ENCODE data around the gene PDLIM5. TPM values are rescaled to one million over a fixed set of nuclear protein-coding genes. Genes with fewer than 3 reads are reported as not detected.
A peak's percentile ranks its signal among the peaks of the same experiment; 100 is the strongest.

PDLIM5 gene
- total RNA-seq, 2 donors from 2014 or later: 598 to 841 TPM

- H3K27me3 ChIP-seq: no peaks in the 10 kb centered on the region
- H3K4me3 ChIP-seq: no peak overlapping the region
- H3K9me3 ChIP-seq: no peaks in the 10 kb centered on the region
- TF ChIP-seq CTCF (IDR thresholded peaks at IDR 0.05): no peak
- peaks cover 0 to 8% of the 10 kb centered on the region in 2 donors for H3K4me1 ChIP-seq
- no peak overlapping the region for H3K27ac ChIP-seq
- peaks cover 24% of the 10 kb centered on the region for H3K36me3 ChIP-seq
- DNase-seq (ENCODE audit: low spot score): no peak
These were observed 158.4 kb downstream of the PDLIM5 start for GRCh38 chr4:94610145-94610544.

- no peak overlapping the region for H3K27ac ChIP-seq
- DNase-seq (ENCODE audit: low spot score): no peak
- no peak overlapping the region for H3K4me3 ChIP-seq
- no peaks in the 10 kb centered on the region for H3K9me3 ChIP-seq
- no peaks in the 10 kb centered on the region for H3K27me3 ChIP-seq
- peaks cover 45% of the 10 kb centered on the region for H3K36me3 ChIP-seq
- no peaks in the 10 kb centered on the region for H3K4me1 ChIP-seq
- no peak for TF ChIP-seq CTCF (IDR thresholded peaks at IDR 0.05)
These were observed 161.5 kb downstream of the PDLIM5 start for GRCh38 chr4:94613248-94613647.

GRCh38 chr4:94615451-94615850 lies 163.7 kb downstream of the PDLIM5 start:
- no peak for TF ChIP-seq CTCF (IDR thresholded peaks at IDR 0.05)
- Histone ChIP-seq H3K27me3 (no peaks in the 10 kb centered on the region), H3K27ac (no peak overlapping the region), H3K9me3 (no peaks in the 10 kb centered on the region), H3K36me3 (peaks cover 46% of the 10 kb centered on the region), H3K4me3 (no peak overlapping the region), H3K4me1 (no peaks in the 10 kb centered on the region)
- no peak for DNase-seq (ENCODE audit: low spot score)

GRCh38 chr4:94621491-94622080 lies 169.8 kb downstream of the PDLIM5 start:
- no peak overlapping the region for H3K4me3 ChIP-seq
- H3K9me3 ChIP-seq: no peaks in the 10 kb centered on the region
- peaks cover 85% of the 10 kb centered on the region for H3K36me3 ChIP-seq
- DNase-seq (ENCODE audit: low spot score): no peak
- peak; percentile 62 to 82 for TF ChIP-seq CTCF (IDR thresholded peaks at IDR 0.05)
- H3K27me3 ChIP-seq: no peaks in the 10 kb centered on the region
- peaks cover 0 to 18% of the 10 kb centered on the region in 2 donors for H3K4me1 ChIP-seq
- H3K27ac ChIP-seq: no peak overlapping the region

GRCh38 chr4:94623126-94623911 lies 171.6 kb downstream of the PDLIM5 start:
- no peak for TF ChIP-seq CTCF (IDR thresholded peaks at IDR 0.05)
- Histone ChIP-seq H3K27me3 (no peaks in the 10 kb centered on the region), H3K4me1 (peaks cover 0 to 18% of the 10 kb centered on the region in 2 donors), H3K27ac (no peak overlapping the region), H3K9me3 (no peaks in the 10 kb centered on the region), H3K36me3 (peaks cover 68% of the 10 kb centered on the region), H3K4me3 (no peak overlapping the region)
- DNase-seq (ENCODE audit: low spot score): no peak

Data from right atrium auricular region (tissue), 2 donors.